ENCODE measurements around the gene TFPI. TPM values are rescaled to one million over a fixed set of nuclear protein-coding genes. Genes with fewer than 3 reads are reported as not detected.

TFPI gene
- total RNA-seq, 3 donors from 2014 or later = 16.3 to 46.7 (median 31.5) TPM

GRCh38 chr2:187500585-187501359 is 53.5 kb downstream of the TFPI start:
- DNase-seq (peak in 1 of 3 donors; percentile 16), ATAC-seq (peak; percentile 76)
- peaks cover 7% of the 10 kb centered on the region for H3K4me1 ChIP-seq (ENCODE audit: low read depth)
- no peak for TF ChIP-seq CTCF (IDR thresholded peaks at IDR 0.05)
- H3K36me3 ChIP-seq (ENCODE audit: low read depth) = no peaks in the 10 kb centered on the region
- H3K4me3 ChIP-seq = no peak overlapping the region
- intact Hi-C loops (cut with DNase I, micrococcal nuclease) = no loop called here
- H3K9me3 ChIP-seq = no peaks in the 10 kb centered on the region

GRCh38 chr2:187499941-187500532 is 54.2 kb downstream of the TFPI start:
- DNase-seq = peak in 2 of 3 donors; percentile 42 to 83
- H3K36me3 ChIP-seq (ENCODE audit: low read depth) = no peaks in the 10 kb centered on the region
- no peaks in the 10 kb centered on the region for H3K9me3 ChIP-seq
- TF ChIP-seq CTCF (IDR thresholded peaks at IDR 0.05) = peak; percentile 54
- H3K4me3 ChIP-seq = no peak overlapping the region
- intact Hi-C loops (cut with DNase I, micrococcal nuclease) = loop anchor here in 1 of 2 donors (10.0 kb wide), 1 partner anchor 345 kb away; no protein-coding TSS in a partner anchor
- peaks cover 7% of the 10 kb centered on the region for H3K4me1 ChIP-seq (ENCODE audit: low read depth)
- ATAC-seq = peak; percentile 77

- ATAC-seq (no peak), DNase-seq (no peak)
- Histone ChIP-seq H3K36me3 (ENCODE audit: low read depth) (no peaks in the 10 kb centered on the region), H3K4me3 (no peak overlapping the region), H3K4me1 (ENCODE audit: low read depth) (peaks cover 7% of the 10 kb centered on the region), H3K9me3 (no peaks in the 10 kb centered on the region)
- no peak for TF ChIP-seq CTCF (IDR thresholded peaks at IDR 0.05)
- intact Hi-C loops (cut with DNase I, micrococcal nuclease) = loop anchor here in 1 of 2 donors (10.0 kb wide), 1 partner anchor 347 kb away; no protein-coding TSS in a partner anchor
Measured at GRCh38 chr2:187497858-187498463, 56.3 kb downstream of the TFPI start.

- intact Hi-C loops (cut with DNase I, micrococcal nuclease) = loop anchor here in 1 of 2 donors (10.0 kb wide), 1 partner anchor 348 kb away; no protein-coding TSS in a partner anchor
- ATAC-seq = no peak
- no peak for DNase-seq
- no peak overlapping the region for H3K4me3 ChIP-seq
- H3K9me3 ChIP-seq = no peaks in the 10 kb centered on the region
- H3K36me3 ChIP-seq (ENCODE audit: low read depth) = no peaks in the 10 kb centered on the region
- TF ChIP-seq CTCF (IDR thresholded peaks at IDR 0.05) = no peak
- peaks cover 7% of the 10 kb centered on the region for H3K4me1 ChIP-seq (ENCODE audit: low read depth)
Measured at GRCh38 chr2:187497140-187497539, 57.1 kb downstream of the TFPI start.

- Histone ChIP-seq H3K4me3 (no peak overlapping the region), H3K36me3 (ENCODE audit: low read depth) (no peaks in the 10 kb centered on the region), H3K9me3 (no peaks in the 10 kb centered on the region), H3K4me1 (ENCODE audit: low read depth) (no peaks in the 10 kb centered on the region)
- TF ChIP-seq CTCF (IDR thresholded peaks at IDR 0.05) = no peak
- ATAC-seq (no peak), DNase-seq (no peak)
- intact Hi-C loops (cut with DNase I, micrococcal nuclease) = loop anchor here in 1 of 2 donors (10.0 kb wide), 1 partner anchor 349 kb away; no protein-coding TSS in a partner anchor
Measured at GRCh38 chr2:187495324-187495723, 58.9 kb downstream of the TFPI start.

Data from mucosa of descending colon (tissue), 3 donors.